Esophagus squamous epithelium (tissue), 4 donors: ENCODE results near the gene CCDC92.

Experiments
- CTCF ChIP-seq, 6 experiments: fragments of 450-650 bp in 4 of 6; fragments of 200-600 bp in 2 of 6; sonication (generic) in 2 of 6; IDR thresholded peaks; one replicate each; pipeline ENCODE4 v1.5.1; 2016 to 2019; ENCODE audit warnings: antibody characterized with exemption in 6 of 6, mild to moderate bottlenecking in 4 of 6, moderate library complexity in 4 of 6
- POLR2A ChIP-seq, 4 donors: fragments of 450-650 bp; IDR thresholded peaks; one replicate each; pipeline ENCODE4 v1.6.1; 2017; ENCODE audit warnings: antibody characterized with exemption in 4 of 4, mild to moderate bottlenecking in 4 of 4, moderate library complexity in 3 of 4

GRCh38 chr12:123971449-123971769, 1.2 kb downstream of the CCDC92 start:
- TF ChIP-seq CTCF (IDR thresholded peaks at IDR 0.05) (no peak), POLR2A (IDR thresholded peaks at IDR 0.05) (no peak)
